GM12878 (cell line): ENCODE data around the gene TNKS1BP1. TPM values are rescaled to one million over a fixed set of nuclear protein-coding genes. Genes with fewer than 3 reads are reported as not detected.

ENCODE experiments used
- ATAC-seq: fragments of 200-7000 bp; cut with Tn5 transposase; 3 replicates; pipeline ENCODE4 v1.9.1; 2020; ENCODE audit warnings: mild to moderate bottlenecking, moderate library complexity
- BruUV-seq: library from RNA; stranded (reverse); fragments of 400-500 nt; replicated peaks from 2 replicates; lab custom pipeline; 2021; lab: Mats Ljungman, UMichigan
- CTCF ChIA-PET: fragments of 300-600 bp; sonication (Branson Sonifier 250); formaldehyde crosslinking; extraction: SDS; loops from one replicate; lab custom pipeline; 2021; ENCODE audit warnings: inconsistent platforms; lab: Yijun Ruan, JAX
- POLR2A ChIA-PET: fragments of 350-600 bp; formaldehyde crosslinking; extraction: SDS; loops from one replicate; lab custom pipeline; 2021; ENCODE audit warnings: inconsistent platforms; lab: Charles Lee
- RAD21 ChIA-PET: fragments of 300-600 bp; sonication (Branson Sonifier 250); formaldehyde crosslinking; loops from one replicate; lab custom pipeline; 2023; ENCODE audit warnings: antibody characterized with exemption; ENCODE audit not compliant: unreplicated experiment; lab: Charles Lee
- SMC1A ChIA-PET: fragments of 300-600 bp; sonication (Branson Sonifier 250); formaldehyde crosslinking; loops from one replicate; lab custom pipeline; 2023; ENCODE audit not compliant: unreplicated experiment, uncharacterized antibody; lab: Charles Lee
- DNase-seq: peaks from one replicate; pipeline ENCODE4 v3.0.0-alpha.2; 2011; ENCODE audit warnings: low read depth, low spot score
- FAIRE-seq: peaks from 3 replicates; lab custom pipeline; 2011; peaks lifted over from hg19 to GRCh38; lab: Jason Lieb, UNC
- H2AFZ ChIP-seq: 2 replicates; pipeline ENCODE4 v1.6.0; 2011; ENCODE audit warnings: low read depth, low read length, control low read depth; ENCODE audit not compliant: control insufficient read depth
- H3K27ac ChIP-seq: 2 replicates; pipeline ENCODE4 v1.5.1; 2011; ENCODE audit warnings: control low read depth; ENCODE audit not compliant: control insufficient read depth, insufficient read depth
- H3K27me3 ChIP-seq, 2 experiments: replicated peaks in 1 of 2; 2 replicates each; pipeline versions ENCODE4 v1.6.0 to v1.6.1; 2011; ENCODE audit warnings: low read length in 1 of 2; ENCODE audit not compliant: control insufficient read depth in 2 of 2, insufficient read depth in 2 of 2
- H3K36me3 ChIP-seq, 2 experiments: 2 replicates each; pipeline ENCODE4 v1.5.1; 2011; ENCODE audit warnings: low read length in 1 of 2; ENCODE audit not compliant: control insufficient read depth in 2 of 2, insufficient read depth in 2 of 2
- H3K4me1 ChIP-seq: 2 replicates; pipeline ENCODE4 v1.6.1; 2011; ENCODE audit warnings: mild to moderate bottlenecking, low read length, moderate library complexity, mixed read lengths; ENCODE audit not compliant: control insufficient read depth, insufficient read depth
- H3K4me2 ChIP-seq: 2 replicates; pipeline ENCODE4 v1.6.0; 2011; ENCODE audit warnings: control low read depth; ENCODE audit not compliant: control insufficient read depth, insufficient read depth
- H3K4me3 ChIP-seq: fragments of 200-600 bp; sonication (generic); 2 replicates; pipeline ENCODE4 v1.5.1; 2016
- H3K79me2 ChIP-seq: 2 replicates; pipeline ENCODE4 v1.6.0; 2011; ENCODE audit warnings: low read length; ENCODE audit not compliant: control insufficient read depth, insufficient read depth
- H3K9ac ChIP-seq: 2 replicates; pipeline ENCODE4 v1.8.0; 2011; ENCODE audit warnings: low read length, control low read depth, mixed read lengths; ENCODE audit not compliant: control insufficient read depth, insufficient read depth
- H3K9me3 ChIP-seq: replicated peaks from 3 replicates; pipeline ENCODE4 v1.5.1; 2011; ENCODE audit warnings: mild to moderate bottlenecking, low read length; ENCODE audit not compliant: control insufficient read depth, insufficient read depth
- H4K20me1 ChIP-seq: 2 replicates; pipeline ENCODE4 v1.6.0; 2011; ENCODE audit not compliant: control insufficient read depth, insufficient read depth
- CBX5 ChIP-seq: sonication (generic); IDR thresholded peaks from 2 replicates; pipeline ENCODE4 v1.6.1; 2016; ENCODE audit warnings: low read depth, moderate library complexity, mild to moderate bottlenecking, inconsistent platforms
- CHD2 ChIP-seq: IDR thresholded peaks from 2 replicates; pipeline ENCODE4 v1.6.1; 2011; ENCODE audit warnings: low read depth, low read length, improper control_type of control experiment, borderline replicate concordance
- FOS ChIP-seq: IDR thresholded peaks from 3 replicates; pipeline ENCODE4 v1.6.1; 2011; ENCODE audit warnings: borderline replicate concordance; ENCODE audit not compliant: insufficient read length; ENCODE audit errors: extremely low read depth
- HDAC2 ChIP-seq: fragments of 200-600 bp; sonication (generic); IDR thresholded peaks from 2 replicates; pipeline ENCODE4 v1.6.1; 2017
- MTA3 ChIP-seq: IDR thresholded peaks from 2 replicates; pipeline ENCODE4 v1.6.1; 2012; ENCODE audit warnings: low read length, inconsistent platforms, borderline replicate concordance
- RFX5 ChIP-seq: IDR thresholded peaks from 2 replicates; pipeline ENCODE4 v1.6.1; 2011; ENCODE audit warnings: low read depth, low read length, improper control_type of control experiment
- STAT1 ChIP-seq: fragments of 450-650 bp; conservative IDR thresholded peaks from 2 replicates; pipeline ENCODE4 v1.6.1; 2014; ENCODE audit warnings: antibody characterized with exemption, mild to moderate bottlenecking
- TAF1 ChIP-seq: IDR thresholded peaks from 2 replicates; pipeline ENCODE4 v1.6.1; 2011; ENCODE audit warnings: mild to moderate bottlenecking, low read depth, low read length, borderline replicate concordance
- TARDBP ChIP-seq: IDR thresholded peaks from 2 replicates; pipeline ENCODE4 v1.6.1; 2016; ENCODE audit warnings: borderline replicate concordance
- YBX1 ChIP-seq: fragments of 450-650 bp; IDR thresholded peaks from 2 replicates; pipeline ENCODE4 v1.6.1; 2016; ENCODE audit warnings: antibody characterized with exemption
- ZNF217 ChIP-seq: fragments of 450-650 bp; IDR thresholded peaks from 2 replicates; pipeline ENCODE4 v1.6.1; 2017; ENCODE audit warnings: antibody characterized with exemption, mild to moderate bottlenecking
- WGBS: methylation state at CpG from one replicate; pipeline ENCODE4 v1.1.6; 2016; ENCODE audit warnings: low lambda C conversion rate; ENCODE audit not compliant: insufficient replicate concordance, insufficient coverage; ENCODE audit errors: missing lambda C conversion rate; 5-methylcytosine and 5-hydroxymethylcytosine counted together
- in situ Hi-C: fragments of 300-500 bp; cut with MboI; formaldehyde crosslinking; loops from 9 replicates; pipeline ENCODE4 v1.14.3; 2018; ENCODE audit warnings: mixed read lengths
- intact Hi-C: fragments of 100-400 bp; cut with micrococcal nuclease; formaldehyde crosslinking; loops from one replicate; pipeline ENCODE4 v1.14.2; 2022; ENCODE audit not compliant: unreplicated experiment
- polyA plus RNA-seq, 11 experiments: library from polyadenylated mRNA; depleted of rRNA in 4 of 11; unstranded in 6 of 11; stranded (reverse) in 5 of 11; fragments of >200 nt; fragmentation: Nextera tagmentation in 4 of 11; fragmentation: Illumina TruSeq in 1 of 11; extraction: Ambion mirVana in 4 of 11; extraction: Trizol in 1 of 11; gene quantifications; 1 replicate in 1 of 11; 2 replicates in 10 of 11; pipeline versions ENCODE4 v1.2.1 to v1.2.3, GENCODE V29; 2011 to 2016; ENCODE audit warnings: inconsistent platforms in 2 of 11, missing spikeins in 2 of 11, low read depth in 1 of 11
- total RNA-seq, 4 experiments: library from RNA; depleted of rRNA in 3 of 4; stranded (reverse); fragments of >200 nt in 3 of 4; fragmentation: Illumina TruSeq in 1 of 4; extraction: Trizol in 1 of 4; gene quantifications; 2 replicates each; pipeline versions ENCODE4 v1.2.1 to v1.2.3, GENCODE V29; 2013 to 2021
- TF ChIP-seq, protein P1 (sequence below): IDR thresholded peaks from 2 replicates; pipeline ENCODE4 v1.6.1; 2012; ENCODE audit warnings: mild to moderate bottlenecking, low read depth, low read length
- TF ChIP-seq, protein P2 (sequence below): fragments of 450-650 bp; IDR thresholded peaks from 2 replicates; pipeline ENCODE4 v1.6.1; 2017; ENCODE audit warnings: mild to moderate bottlenecking, low read depth, inconsistent platforms; ENCODE audit not compliant: poor library complexity, severe bottlenecking
- TF ChIP-seq, protein P3 (sequence below): fragments of 150-350 bp; IDR thresholded peaks from 2 replicates; pipeline ENCODE4 v1.6.1; 2014; ENCODE audit warnings: mild to moderate bottlenecking, low read depth, low read length
- TF ChIP-seq, protein P4 (sequence below): IDR thresholded peaks from 2 replicates; pipeline ENCODE4 v1.6.1; 2011; ENCODE audit warnings: borderline replicate concordance, low read depth, mild to moderate bottlenecking, moderate library complexity, mixed read lengths, low read length; ENCODE audit not compliant: insufficient read depth; ENCODE audit errors: extremely low read length

TNKS1BP1 gene
- total and polyA plus RNA-seq, 10 of the 15 experiments (the other 5 are each of a cell fraction or from before 2014, with no cell fraction given): 0.26 to 15.8 (median 4.3) TPM

DNA sequence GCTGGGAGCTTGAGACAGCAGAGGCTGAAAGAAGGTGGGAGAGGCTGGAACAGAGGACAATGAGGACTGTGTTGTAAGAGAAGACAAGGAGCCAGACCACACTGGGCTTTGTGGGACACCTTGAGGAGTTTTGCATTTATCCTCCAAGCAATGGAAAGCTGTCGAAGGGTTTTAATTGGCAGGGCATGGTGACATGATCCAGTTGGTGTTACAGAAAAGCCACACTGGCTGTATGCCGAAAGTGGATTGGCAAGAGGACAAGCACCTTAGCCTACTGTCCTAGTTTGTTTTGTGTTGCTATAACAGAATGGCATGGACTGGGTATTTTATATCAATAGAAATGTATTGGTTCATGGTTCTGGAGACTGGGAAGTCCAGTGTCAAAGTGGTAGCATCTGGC is 73.7 kb downstream of the TNKS1BP1 start:
- ChIA-PET POLR2A (no interaction called here), SMC1A (interaction anchor here (1.8 to 4.3 kb wide), 3 partner anchors 131 to 409 kb away, joined by 6 to 61 read pairs (median 14); no protein-coding TSS in a partner anchor), CTCF (interaction anchor here (0.6 to 8.7 kb wide), 11 partner anchors 9 to 410 kb away, joined by 3 to 184 read pairs (median 12); no protein-coding TSS in a partner anchor), RAD21 (interaction anchor here (1.1 to 4.1 kb wide), 5 partner anchors 37 to 408 kb away, joined by 3 to 75 read pairs (median 4); no protein-coding TSS in a partner anchor)
- Histone ChIP-seq H3K36me3 (no peaks in the 10 kb centered on the region), H3K4me1 (no peaks in the 10 kb centered on the region), H3K9ac (no peak overlapping the region), H3K27me3 (no peaks in the 10 kb centered on the region; a peak in 1 of 4 replicates), H3K4me2 (no peak overlapping the region), H3K4me3 (no peak overlapping the region), H3K27ac (no peak overlapping the region), H3K9me3 (no peaks in the 10 kb centered on the region), H4K20me1 (no peaks in the 10 kb centered on the region), H2AFZ (no peak overlapping the region), H3K79me2 (no peaks in the 10 kb centered on the region)
- DNase-seq (no peak), FAIRE-seq (no peak), ATAC-seq (no peak)
- no TSS peak for BruUV-seq
- WGBS: 57% methylated on average over 2 of the region's 2 CpGs
- in situ Hi-C loops (loop anchor here (25.0 kb wide), 1 partner anchor 1314 kb away; the partner anchor contains the start of gene OR5I1), intact Hi-C loops (no loop called here)
- TF ChIP-seq TAF1 (no peak), CBX5 (no peak), FOS (no peak), MTA3 (no peak), RFX5 (no peak), CHD2 (no peak), YBX1 (no peak), TARDBP (no peak), ZNF217 (no peak), HDAC2 (no peak), STAT1 (no peak)
- TF ChIP-seq, protein P1, sequence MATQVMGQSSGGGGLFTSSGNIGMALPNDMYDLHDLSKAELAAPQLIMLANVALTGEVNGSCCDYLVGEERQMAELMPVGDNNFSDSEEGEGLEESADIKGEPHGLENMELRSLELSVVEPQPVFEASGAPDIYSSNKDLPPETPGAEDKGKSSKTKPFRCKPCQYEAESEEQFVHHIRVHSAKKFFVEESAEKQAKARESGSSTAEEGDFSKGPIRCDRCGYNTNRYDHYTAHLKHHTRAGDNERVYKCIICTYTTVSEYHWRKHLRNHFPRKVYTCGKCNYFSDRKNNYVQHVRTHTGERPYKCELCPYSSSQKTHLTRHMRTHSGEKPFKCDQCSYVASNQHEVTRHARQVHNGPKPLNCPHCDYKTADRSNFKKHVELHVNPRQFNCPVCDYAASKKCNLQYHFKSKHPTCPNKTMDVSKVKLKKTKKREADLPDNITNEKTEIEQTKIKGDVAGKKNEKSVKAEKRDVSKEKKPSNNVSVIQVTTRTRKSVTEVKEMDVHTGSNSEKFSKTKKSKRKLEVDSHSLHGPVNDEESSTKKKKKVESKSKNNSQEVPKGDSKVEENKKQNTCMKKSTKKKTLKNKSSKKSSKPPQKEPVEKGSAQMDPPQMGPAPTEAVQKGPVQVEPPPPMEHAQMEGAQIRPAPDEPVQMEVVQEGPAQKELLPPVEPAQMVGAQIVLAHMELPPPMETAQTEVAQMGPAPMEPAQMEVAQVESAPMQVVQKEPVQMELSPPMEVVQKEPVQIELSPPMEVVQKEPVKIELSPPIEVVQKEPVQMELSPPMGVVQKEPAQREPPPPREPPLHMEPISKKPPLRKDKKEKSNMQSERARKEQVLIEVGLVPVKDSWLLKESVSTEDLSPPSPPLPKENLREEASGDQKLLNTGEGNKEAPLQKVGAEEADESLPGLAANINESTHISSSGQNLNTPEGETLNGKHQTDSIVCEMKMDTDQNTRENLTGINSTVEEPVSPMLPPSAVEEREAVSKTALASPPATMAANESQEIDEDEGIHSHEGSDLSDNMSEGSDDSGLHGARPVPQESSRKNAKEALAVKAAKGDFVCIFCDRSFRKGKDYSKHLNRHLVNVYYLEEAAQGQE: no peak
- TF ChIP-seq, protein P2, sequence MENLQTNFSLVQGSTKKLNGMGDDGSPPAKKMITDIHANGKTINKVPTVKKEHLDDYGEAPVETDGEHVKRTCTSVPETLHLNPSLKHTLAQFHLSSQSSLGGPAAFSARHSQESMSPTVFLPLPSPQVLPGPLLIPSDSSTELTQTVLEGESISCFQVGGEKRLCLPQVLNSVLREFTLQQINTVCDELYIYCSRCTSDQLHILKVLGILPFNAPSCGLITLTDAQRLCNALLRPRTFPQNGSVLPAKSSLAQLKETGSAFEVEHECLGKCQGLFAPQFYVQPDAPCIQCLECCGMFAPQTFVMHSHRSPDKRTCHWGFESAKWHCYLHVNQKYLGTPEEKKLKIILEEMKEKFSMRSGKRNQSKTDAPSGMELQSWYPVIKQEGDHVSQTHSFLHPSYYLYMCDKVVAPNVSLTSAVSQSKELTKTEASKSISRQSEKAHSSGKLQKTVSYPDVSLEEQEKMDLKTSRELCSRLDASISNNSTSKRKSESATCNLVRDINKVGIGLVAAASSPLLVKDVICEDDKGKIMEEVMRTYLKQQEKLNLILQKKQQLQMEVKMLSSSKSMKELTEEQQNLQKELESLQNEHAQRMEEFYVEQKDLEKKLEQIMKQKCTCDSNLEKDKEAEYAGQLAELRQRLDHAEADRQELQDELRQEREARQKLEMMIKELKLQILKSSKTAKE: no peak
- TF ChIP-seq, protein P3, sequence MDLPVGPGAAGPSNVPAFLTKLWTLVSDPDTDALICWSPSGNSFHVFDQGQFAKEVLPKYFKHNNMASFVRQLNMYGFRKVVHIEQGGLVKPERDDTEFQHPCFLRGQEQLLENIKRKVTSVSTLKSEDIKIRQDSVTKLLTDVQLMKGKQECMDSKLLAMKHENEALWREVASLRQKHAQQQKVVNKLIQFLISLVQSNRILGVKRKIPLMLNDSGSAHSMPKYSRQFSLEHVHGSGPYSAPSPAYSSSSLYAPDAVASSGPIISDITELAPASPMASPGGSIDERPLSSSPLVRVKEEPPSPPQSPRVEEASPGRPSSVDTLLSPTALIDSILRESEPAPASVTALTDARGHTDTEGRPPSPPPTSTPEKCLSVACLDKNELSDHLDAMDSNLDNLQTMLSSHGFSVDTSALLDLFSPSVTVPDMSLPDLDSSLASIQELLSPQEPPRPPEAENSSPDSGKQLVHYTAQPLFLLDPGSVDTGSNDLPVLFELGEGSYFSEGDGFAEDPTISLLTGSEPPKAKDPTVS: no peak
- TF ChIP-seq, protein P4, sequence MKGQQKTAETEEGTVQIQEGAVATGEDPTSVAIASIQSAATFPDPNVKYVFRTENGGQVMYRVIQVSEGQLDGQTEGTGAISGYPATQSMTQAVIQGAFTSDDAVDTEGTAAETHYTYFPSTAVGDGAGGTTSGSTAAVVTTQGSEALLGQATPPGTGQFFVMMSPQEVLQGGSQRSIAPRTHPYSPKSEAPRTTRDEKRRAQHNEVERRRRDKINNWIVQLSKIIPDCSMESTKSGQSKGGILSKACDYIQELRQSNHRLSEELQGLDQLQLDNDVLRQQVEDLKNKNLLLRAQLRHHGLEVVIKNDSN: no peak
